Endothelial cell of umbilical vein (primary cell): ENCODE results near the gene NHLRC4. TPM values are rescaled to one million over a fixed set of nuclear protein-coding genes. Genes with fewer than 3 reads are reported as not detected.

ENCODE experiments used
- BruUV-seq: library from RNA; stranded (reverse); fragments of 400-500 nt; replicated peaks from 2 replicates; lab custom pipeline; 2021; lab: Mats Ljungman, UMichigan
- CTCF ChIA-PET: fragments of 300-600, 350-600 bp; sonication (Branson Sonifier 250); formaldehyde crosslinking; loops from one replicate; lab custom pipeline; 2021; ENCODE audit warnings: antibody characterized with exemption, inconsistent platforms; lab: Charles Lee
- POLR2A ChIA-PET: fragments of 300-600, 350-600 bp; sonication (Branson Sonifier 250); formaldehyde crosslinking; loops from one replicate; lab custom pipeline; 2021; ENCODE audit warnings: antibody characterized with exemption, inconsistent platforms; lab: Charles Lee
- DNase-seq: peaks from one replicate; pipeline ENCODE4 v3.0.0-alpha.2; 2011; ENCODE audit warnings: low read depth, low spot score
- FAIRE-seq: peaks from 2 replicates; lab custom pipeline; 2011; peaks lifted over from hg19 to GRCh38; lab: Jason Lieb, UNC
- H2AFZ ChIP-seq: 2 replicates; pipeline ENCODE4 v1.6.0; 2012; ENCODE audit warnings: low read depth, low read length, control low read depth, inconsistent platforms
- H3K27ac ChIP-seq: 2 replicates; pipeline ENCODE4 v1.5.1; 2011; ENCODE audit warnings: low read depth, mild to moderate bottlenecking, control low read depth, low read length, moderate library complexity; ENCODE audit not compliant: insufficient read depth
- H3K27me3 ChIP-seq, 2 experiments: 2 replicates each; pipeline versions ENCODE4 v1.6.0 to v1.6.1; 2011; ENCODE audit warnings: low read length in 2 of 2, mixed read lengths in 1 of 2; ENCODE audit not compliant: control insufficient read depth in 2 of 2, insufficient read depth in 2 of 2
- H3K36me3 ChIP-seq, 2 experiments: 2 replicates in 1 of 2; 3 replicates in 1 of 2; pipeline ENCODE4 v1.5.1; 2011; ENCODE audit warnings: low read length in 2 of 2, mild to moderate bottlenecking in 1 of 2, moderate library complexity in 1 of 2; ENCODE audit not compliant: control insufficient read depth in 2 of 2, insufficient read depth in 2 of 2; ENCODE audit errors: extremely low read depth in 1 of 2
- H3K4me1 ChIP-seq: 3 replicates; pipeline ENCODE4 v1.5.1; 2011; ENCODE audit warnings: mild to moderate bottlenecking, low read length; ENCODE audit not compliant: control insufficient read depth, insufficient read depth; ENCODE audit errors: extremely low read depth
- H3K4me2 ChIP-seq: 2 replicates; pipeline ENCODE4 v1.6.1; 2011; ENCODE audit warnings: low read length, control low read depth, mixed read lengths; ENCODE audit not compliant: insufficient read depth
- H3K4me3 ChIP-seq, 3 experiments: fragments of 200-600 bp in 1 of 3; sonication (generic), shearing (Covaris generic) in 1 of 3; replicated peaks in 1 of 3; 2 replicates each; pipeline ENCODE4 v1.5.1; 2011 to 2016; ENCODE audit warnings: control low read depth in 3 of 3, low read length in 3 of 3, mild to moderate bottlenecking in 2 of 3, inconsistent platforms in 1 of 3, low read depth in 1 of 3, moderate library complexity in 1 of 3; ENCODE audit not compliant: insufficient read depth in 1 of 3
- H3K79me2 ChIP-seq: 2 replicates; pipeline ENCODE4 v1.6.0; 2012; ENCODE audit warnings: low read length, inconsistent platforms; ENCODE audit not compliant: control insufficient read depth, insufficient read depth
- H3K9ac ChIP-seq: replicated peaks from 2 replicates; pipeline ENCODE3; 2011; ENCODE audit warnings: low read length, control low read depth; ENCODE audit not compliant: insufficient read depth; ENCODE audit errors: extremely low read depth
- H3K9me1 ChIP-seq: replicated peaks from 3 replicates; pipeline ENCODE4 v1.6.0; 2011; ENCODE audit warnings: mild to moderate bottlenecking, low read length; ENCODE audit not compliant: control insufficient read depth, insufficient read depth; ENCODE audit errors: extremely low read depth
- H3K9me3 ChIP-seq: replicated peaks from 2 replicates; pipeline ENCODE4 v1.5.1; 2012; ENCODE audit warnings: low read length, inconsistent platforms; ENCODE audit not compliant: control insufficient read depth, insufficient read depth
- H4K20me1 ChIP-seq: replicated peaks from 2 replicates; pipeline ENCODE3; 2011; ENCODE audit warnings: mild to moderate bottlenecking, low read length; ENCODE audit not compliant: control insufficient read depth, insufficient read depth; ENCODE audit errors: extremely low read depth
- CTCF ChIP-seq, 2 donors: IDR thresholded peaks; 1 replicate in 1 of 2; 2 replicates in 1 of 2; pipeline ENCODE4 v1.5.1; 2011; ENCODE audit warnings: low read length in 2 of 2, mild to moderate bottlenecking in 2 of 2, moderate library complexity in 2 of 2, control low read depth in 1 of 2, inconsistent platforms in 1 of 2, low read depth in 1 of 2; ENCODE audit not compliant: insufficient read depth in 1 of 2; ENCODE audit errors: extremely low read depth in 1 of 2
- EZH2 ChIP-seq: IDR thresholded peaks from 2 replicates; pipeline ENCODE4 v1.6.1; 2012; ENCODE audit warnings: borderline replicate concordance, low read depth, mild to moderate bottlenecking, moderate library complexity, low read length, inconsistent platforms; ENCODE audit not compliant: severe bottlenecking
- FOS ChIP-seq: IDR thresholded peaks from 2 replicates; pipeline ENCODE4 v1.6.1; 2011; ENCODE audit warnings: mild to moderate bottlenecking, low read length, moderate library complexity, borderline replicate concordance; ENCODE audit not compliant: insufficient read depth
- GATA2 ChIP-seq: IDR thresholded peaks from 2 replicates; pipeline ENCODE4 v1.7.0; 2011; ENCODE audit warnings: low read depth, mild to moderate bottlenecking, moderate library complexity, mixed read lengths, low read length; ENCODE audit not compliant: insufficient read length, insufficient read depth
- JUN ChIP-seq: IDR thresholded peaks from 2 replicates; pipeline ENCODE4 v1.6.1; 2011; ENCODE audit warnings: borderline replicate concordance, low read depth; ENCODE audit not compliant: insufficient read length, insufficient read depth
- POLR2A ChIP-seq: IDR thresholded peaks from 2 replicates; pipeline ENCODE4 v1.6.1; 2012; ENCODE audit warnings: low read depth, mild to moderate bottlenecking, control low read depth, low read length
- POLR2AphosphoS5 ChIP-seq: IDR thresholded peaks from 2 replicates; pipeline ENCODE4 v1.6.1; 2012; ENCODE audit warnings: low read depth, mild to moderate bottlenecking, control low read depth, low read length, moderate library complexity; ENCODE audit not compliant: insufficient read depth
- dilution Hi-C: fragments of 300-500 bp; cut with MboI; formaldehyde crosslinking; loops from one replicate; pipeline ENCODE4 v1.15.0; 2019; ENCODE audit warnings: low sequenced_read_pairs; ENCODE audit not compliant: extremely low pct_ligation_motif_present
- intact Hi-C: fragments of 100-400 bp; cut with micrococcal nuclease; formaldehyde crosslinking; loops from one replicate; pipeline ENCODE4 v1.10.0; 2022
- polyA plus RNA-seq, 4 experiments: library from polyadenylated mRNA; depleted of rRNA in 3 of 4; stranded (reverse) in 3 of 4; unstranded in 1 of 4; fragments of >200 nt; gene quantifications; 2 replicates each; pipeline versions ENCODE4 v1.2.1 to v1.2.3, GENCODE V29; 2011 to 2012; ENCODE audit warnings: missing spikeins in 1 of 4
- total RNA-seq: library from RNA; stranded (reverse); gene quantifications from 2 replicates; pipeline ENCODE4 v1.2.3, GENCODE V29; 2021

NHLRC4 gene
- total and polyA plus RNA-seq, 2 donors (not counting 3 experiments of a cell fraction or from before 2014, with no cell fraction given) = 0.73 to 0.94 TPM

GRCh38 chr16:582614-583331, 16.0 kb downstream of the NHLRC4 start:
- H3K36me3 ChIP-seq = no peaks in the 10 kb centered on the region
- intact Hi-C loops = no loop called here
- H3K4me3 ChIP-seq = no peak overlapping the region
- H3K79me2 ChIP-seq = no peaks in the 10 kb centered on the region
- no peaks in the 10 kb centered on the region for H3K27me3 ChIP-seq
- no peak overlapping the region for H3K9ac ChIP-seq
- H3K4me2 ChIP-seq = no peak overlapping the region
- no peak for TF ChIP-seq EZH2
- no peak for TF ChIP-seq CTCF (IDR thresholded peaks at IDR 0.05; ENCODE audit: extremely low read depth in 1 of 2, insufficient read depth in 1 of 2, low read depth in 1 of 2, low read length in 2 of 2)
- no peaks in the 10 kb centered on the region for H3K9me1 ChIP-seq
- ChIA-PET POLR2A (no interaction called here), CTCF (no interaction called here)
- BruUV-seq = no TSS peak
- dilution Hi-C loops = no loop called here
- no peaks in the 10 kb centered on the region for H4K20me1 ChIP-seq
- no peak overlapping the region for H2AFZ ChIP-seq
- H3K4me1 ChIP-seq = peaks cover 2% of the 10 kb centered on the region
- FAIRE-seq (no peak), DNase-seq (no peak)
- H3K9me3 ChIP-seq = no peaks in the 10 kb centered on the region
- no peak overlapping the region for H3K27ac ChIP-seq

GRCh38 chr16:583470-583814, 16.6 kb downstream of the NHLRC4 start:
- no TSS peak for BruUV-seq
- CTCF ChIA-PET = no interaction called here

More at GRCh38 chr16:583470-583814, 16.6 kb downstream of the NHLRC4 start:
- Histone ChIP-seq H4K20me1 (no peaks in the 10 kb centered on the region), H3K9me3 (no peaks in the 10 kb centered on the region), H3K4me2 (no peak overlapping the region), H3K9me1 (no peaks in the 10 kb centered on the region), H3K27ac (no peak overlapping the region), H3K4me1 (peaks cover 8% of the 10 kb centered on the region), H3K9ac (no peak overlapping the region), H3K79me2 (peaks cover 4% of the 10 kb centered on the region), H2AFZ (no peak overlapping the region), H3K4me3 (no peak overlapping the region), H3K36me3 (no peaks in the 10 kb centered on the region), H3K27me3 (no peaks in the 10 kb centered on the region)
- no peak for TF ChIP-seq FOS
- TF ChIP-seq GATA2 = no peak
- no peak for TF ChIP-seq JUN
- TF ChIP-seq POLR2AphosphoS5 = no peak
- no peak for TF ChIP-seq POLR2A
- intact Hi-C loops = no loop called here
- dilution Hi-C loops = no loop called here
- no peak for FAIRE-seq
- DNase-seq = no peak
- POLR2A ChIA-PET = no interaction called here
